DND-41 (cell line): ENCODE measurements around the gene C1QTNF6.

Source experiments
- CTCF ChIP-seq: IDR thresholded peaks from 2 replicates; pipeline ENCODE4 v1.5.1; 2012; ENCODE audit warnings: borderline replicate concordance, low read length, moderate library complexity, mild to moderate bottlenecking; ENCODE audit not compliant: poor library complexity, severe bottlenecking; ENCODE audit errors: extremely low read depth
- EZH2 ChIP-seq: IDR thresholded peaks from 3 replicates; pipeline ENCODE4 v1.6.1; 2012; ENCODE audit warnings: borderline replicate concordance, low read depth, mild to moderate bottlenecking, moderate library complexity, low read length, inconsistent platforms; ENCODE audit not compliant: severe bottlenecking

GRCh38 chr22:37157516-37158285 lies 30.3 kb downstream of the C1QTNF6 start:
- TF ChIP-seq CTCF (no peak), EZH2 (no peak)
